ENCODE measurements around the gene MIDN. TPM values are rescaled to one million over a fixed set of nuclear protein-coding genes. Genes with fewer than 3 reads are reported as not detected.

Gene MIDN
- total RNA-seq, 4 donors from 2014 or later, result 12.4 to 65.0 (median 40.4) TPM

- Histone ChIP-seq H3K9me3 (no peaks in the 10 kb centered on the region), H3K27me3 (no peaks in the 10 kb centered on the region), H3K4me3 (no peak overlapping the region), H3K4me1 (peaks cover 16 to 30% (median 16%) of the 10 kb centered on the region in 3 donors), H3K27ac (no peak overlapping the region), H3K36me3 (peaks cover 24 to 55% (median 30%) of the 10 kb centered on the region in 3 donors)
- intact Hi-C loops (cut with DNase I), result no loop called here
- 94 to 95% methylated on average over 18 to 29 of the region's 100 CpGs for WGBS, 2 donors
- no peak for DNase-seq
- TF ChIP-seq CTCF (IDR thresholded peaks at IDR 0.05) (no peak), POLR2A (IDR thresholded peaks at IDR 0.05) (no peak)
Observed at GRCh38 chr19:1228161-1228957, 20.0 kb upstream of the MIDN start.

- no peak overlapping the region for H3K4me3 ChIP-seq
- TF ChIP-seq CTCF (IDR thresholded peaks at IDR 0.05), result no peak
- TF ChIP-seq POLR2A (IDR thresholded peaks at IDR 0.05), result no peak
- 85% methylated on average over 4 of the region's 158 CpGs; no CpG with 5 or more reads in 1 of the 2 donors for WGBS, 2 donors
- peaks cover 17 to 46% (median 22%) of the 10 kb centered on the region in 3 donors for H3K36me3 ChIP-seq
- intact Hi-C loops (cut with DNase I), result no loop called here
- no peak for DNase-seq
- peaks cover 17 to 36% (median 18%) of the 10 kb centered on the region in 3 donors for H3K4me1 ChIP-seq
- H3K27me3 ChIP-seq, result no peaks in the 10 kb centered on the region
- H3K9me3 ChIP-seq, result no peaks in the 10 kb centered on the region
- H3K27ac ChIP-seq, result no peak overlapping the region
Observed at GRCh38 chr19:1229056-1229923, 19.1 kb upstream of the MIDN start.

- TF ChIP-seq CTCF (IDR thresholded peaks at IDR 0.05), result no peak
- no peak for TF ChIP-seq POLR2A (IDR thresholded peaks at IDR 0.05)
- no peak overlapping the region for H3K27ac ChIP-seq
- intact Hi-C loops (cut with DNase I), result no loop called here
- peaks cover 17 to 42% (median 18%) of the 10 kb centered on the region in 3 donors for H3K4me1 ChIP-seq
- no peak for DNase-seq
- H3K36me3 ChIP-seq, result peaks cover 17 to 37% (median 19%) of the 10 kb centered on the region in 3 donors
- no peak overlapping the region for H3K4me3 ChIP-seq
- 80% methylated on average over 1 of the region's 61 CpGs; no CpG with 5 or more reads in 1 of the 2 donors for WGBS, 2 donors
- H3K27me3 ChIP-seq, result no peaks in the 10 kb centered on the region
- H3K9me3 ChIP-seq, result no peaks in the 10 kb centered on the region
Observed at GRCh38 chr19:1229924-1230782, 18.2 kb upstream of the MIDN start.

- Histone ChIP-seq H3K4me3 (no peak overlapping the region), H3K27ac (no peak overlapping the region), H3K9me3 (no peaks in the 10 kb centered on the region), H3K27me3 (no peaks in the 10 kb centered on the region), H3K4me1 (peaks cover 17 to 50% (median 18%) of the 10 kb centered on the region in 3 donors), H3K36me3 (peaks cover 17 to 29% (median 19%) of the 10 kb centered on the region in 3 donors)
- no peak for DNase-seq
- TF ChIP-seq POLR2A (IDR thresholded peaks at IDR 0.05), result no peak
- TF ChIP-seq CTCF (IDR thresholded peaks at IDR 0.05), result no peak
- intact Hi-C loops (cut with DNase I), result no loop called here
- WGBS, 2 donors, result 80% methylated on average over 7 of the region's 38 CpGs; no CpG with 5 or more reads in 1 of the 2 donors
Observed at GRCh38 chr19:1230783-1231489, 17.4 kb upstream of the MIDN start.
